Esophagus muscularis mucosa (tissue), 4 donors: ENCODE data around the gene SLPI. TPM values are rescaled to one million over a fixed set of nuclear protein-coding genes. Genes with fewer than 3 reads are reported as not detected.
A peak's percentile ranks its signal among the peaks of the same experiment; 100 is the strongest.

Source experiments
- DNase-seq: peaks from one replicate; pipeline ENCODE4 v3.0.0-alpha.2; 2017; ENCODE audit errors: extremely low spot score
- H3K27ac ChIP-seq, 4 donors: fragments of 200-600 bp; sonication (generic); replicated peaks in 1 of 4; 1 replicate in 3 of 4; 2 replicates in 1 of 4; pipeline ENCODE4 v1.5.1; 2016 to 2019; ENCODE audit warnings: mild to moderate bottlenecking in 1 of 4
- H3K27me3 ChIP-seq, 4 donors: fragments of 200-600 bp; sonication (generic); one replicate each; pipeline versions ENCODE4 v1.5.1 to v1.6.0; 2016 to 2019
- H3K36me3 ChIP-seq, 4 donors: fragments of 200-600 bp; sonication (generic); one replicate each; pipeline ENCODE4 v1.5.1; 2016 to 2019
- H3K4me1 ChIP-seq, 4 donors: fragments of 200-600 bp; sonication (generic); one replicate each; pipeline ENCODE4 v1.5.1; 2016 to 2019
- H3K4me3 ChIP-seq, 4 donors: fragments of 200-600 bp; sonication (generic); 1 replicate in 2 of 4; 2 replicates in 2 of 4; pipeline ENCODE4 v1.5.1; 2016 to 2019; ENCODE audit warnings: mild to moderate bottlenecking in 4 of 4, moderate library complexity in 1 of 4
- H3K9me3 ChIP-seq, 4 donors: fragments of 200-600 bp; sonication (generic); 1 replicate in 3 of 4; 2 replicates in 1 of 4; pipeline ENCODE4 v1.5.1; 2016 to 2019
- CTCF ChIP-seq, 3 experiments: fragments of 200-600 bp in 2 of 3; fragments of 450-650 bp in 1 of 3; sonication (generic) in 2 of 3; IDR thresholded peaks; one replicate each; pipeline ENCODE4 v1.5.1; 2017 to 2019; ENCODE audit warnings: antibody characterized with exemption in 3 of 3, mild to moderate bottlenecking in 2 of 3, moderate library complexity in 1 of 3
- EP300 ChIP-seq: sonication (generic); formaldehyde crosslinking; IDR thresholded peaks from one replicate; pipeline ENCODE4 v1.6.1; 2017; ENCODE audit warnings: antibody characterized with exemption
- POLR2A ChIP-seq: fragments of 450-650 bp; IDR thresholded peaks from one replicate; pipeline ENCODE4 v1.6.1; 2017; ENCODE audit warnings: antibody characterized with exemption, moderate library complexity, mild to moderate bottlenecking, low read depth
- POLR2AphosphoS5 ChIP-seq, 2 donors: sonication (generic); formaldehyde crosslinking; IDR thresholded peaks; one replicate each; pipeline ENCODE4 v1.6.1; 2017; ENCODE audit warnings: antibody characterized with exemption in 2 of 2
- WGBS: methylation state at CpG from one replicate; pipeline ENCODE4 v1.1.5; 2018; 5-methylcytosine and 5-hydroxymethylcytosine counted together
- intact Hi-C: fragments of 100-400 bp; cut with DNase I; formaldehyde crosslinking; loops from one replicate; pipeline ENCODE4 v1.15.1; 2023
- total RNA-seq, 4 donors: library from RNA; depleted of rRNA; stranded (reverse); fragments of >200 nt; gene quantifications; one replicate each; pipeline versions ENCODE4 v1.1.0 to v1.2.1, GENCODE V29; 2016

Gene SLPI
- total RNA-seq, 4 donors from 2014 or later = 27.8 to 109 (median 66.4) TPM

GRCh38 chr20:45229264-45230056 lies 24.9 kb downstream of the SLPI start:
- intact Hi-C loops = no loop called here
- 74% methylated on average over 16 of the region's 18 CpGs for WGBS

GRCh38 chr20:45226287-45226686 lies 28.1 kb downstream of the SLPI start:
- TF ChIP-seq CTCF (IDR thresholded peaks at IDR 0.05) (no peak), POLR2AphosphoS5 (IDR thresholded peaks at IDR 0.05) (no peak), EP300 (no peak), POLR2A (no peak)
- intact Hi-C loops = no loop called here
- Histone ChIP-seq H3K4me3 (no peak overlapping the region), H3K27me3 (peaks cover 0 to 42% (median 0%) of the 10 kb centered on the region in 4 donors), H3K4me1 (no peaks in the 10 kb centered on the region), H3K27ac (no peak overlapping the region), H3K9me3 (no peaks in the 10 kb centered on the region), H3K36me3 (no peaks in the 10 kb centered on the region)
- DNase-seq = no peak
- 83% methylated on average over 1 of the region's 1 CpG for WGBS

More at GRCh38 chr20:45229264-45230056, 24.9 kb downstream of the SLPI start:
- DNase-seq = no peak
- Histone ChIP-seq H3K36me3 (no peaks in the 10 kb centered on the region), H3K4me3 (no peak overlapping the region), H3K27me3 (peaks cover 0 to 28% (median 0%) of the 10 kb centered on the region in 4 donors), H3K9me3 (peaks cover 0 to 8% (median 4%) of the 10 kb centered on the region in 4 donors), H3K4me1 (no peaks in the 10 kb centered on the region), H3K27ac (no peak overlapping the region)
- peak in 1 of 3 experiments; percentile 10 for TF ChIP-seq CTCF (IDR thresholded peaks at IDR 0.05)
- no peak for TF ChIP-seq POLR2A

GRCh38 chr20:45223136-45223535 lies 31.2 kb downstream of the SLPI start:
- peaks cover 0 to 25% (median 0%) of the 10 kb centered on the region in 4 donors for H3K27me3 ChIP-seq
- no peak overlapping the region for H3K4me3 ChIP-seq
- no peak for DNase-seq
- no peaks in the 10 kb centered on the region for H3K4me1 ChIP-seq
- H3K9me3 ChIP-seq = no peaks in the 10 kb centered on the region
- H3K27ac ChIP-seq = no peak overlapping the region
- no peaks in the 10 kb centered on the region for H3K36me3 ChIP-seq
- TF ChIP-seq CTCF (IDR thresholded peaks at IDR 0.05) = no peak
- no peak for TF ChIP-seq POLR2A
- no peak for TF ChIP-seq EP300
- no peak for TF ChIP-seq POLR2AphosphoS5 (IDR thresholded peaks at IDR 0.05)
- intact Hi-C loops = no loop called here

DNA sequence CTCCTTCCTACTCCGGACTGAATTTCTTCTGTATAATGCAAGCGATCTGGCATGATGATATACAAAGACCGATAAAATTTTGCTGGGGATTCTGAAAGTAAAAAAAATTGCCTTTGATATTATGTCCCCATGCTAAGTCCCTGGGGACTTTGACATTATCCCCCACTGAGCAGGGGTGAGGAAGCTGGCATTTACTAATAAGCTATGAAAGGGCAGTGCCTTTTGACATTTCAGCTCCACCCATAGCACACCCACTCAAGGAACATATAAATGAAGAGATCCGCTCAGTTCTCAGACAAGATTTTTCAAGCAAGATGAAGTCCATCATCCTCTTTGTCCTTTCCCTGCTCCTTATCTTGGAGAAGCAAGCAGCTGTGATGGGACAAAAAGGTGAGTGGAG lies 33.3 kb downstream of the SLPI start, which contains the start of gene SEMG2:
Gene SEMG2, plus strand, starts transcription at position 298 of the 400 bp plus-strand sequence. Its CDS starts 17 bp downstream, at position 315.
- no peak within 1 kb of the TSS for H3K4me3 ChIP-seq
- peaks cover 0 to 25% (median 0%) of the 10 kb centered on the region in 4 donors for H3K27me3 ChIP-seq
- DNase-seq = no peak
- no peaks in the 10 kb centered on the region for H3K36me3 ChIP-seq
- no peak for TF ChIP-seq EP300
- TF ChIP-seq CTCF (IDR thresholded peaks at IDR 0.05) = no peak
- TF ChIP-seq POLR2AphosphoS5 (IDR thresholded peaks at IDR 0.05) = no peak
- H3K27ac ChIP-seq = no peak within 1 kb of the TSS
- H3K9me3 ChIP-seq = no peaks in the 10 kb centered on the region
- 90% methylated on average over 4 of the region's 4 CpGs for WGBS
- intact Hi-C loops = no loop called here
- H3K4me1 ChIP-seq = no peaks in the 10 kb centered on the region

DNA sequence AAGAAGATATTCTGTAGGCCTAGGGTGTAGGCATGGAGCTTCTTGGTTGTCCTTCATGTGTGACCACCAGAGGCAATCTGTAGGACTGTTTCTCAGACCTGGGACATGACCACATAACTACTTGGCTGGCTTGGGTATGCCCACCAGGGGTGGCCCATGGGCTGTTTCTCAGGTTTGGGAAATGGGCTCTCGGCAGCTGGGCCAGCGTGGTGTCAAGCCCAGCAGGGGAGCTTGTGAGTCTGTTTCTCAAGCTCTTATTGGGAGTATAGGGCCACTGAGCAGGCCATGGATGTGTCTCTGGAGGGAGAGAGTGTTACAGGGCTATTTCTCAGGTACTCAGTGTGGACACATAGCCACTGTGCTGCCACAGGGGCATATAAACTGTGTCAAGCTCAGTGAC lies 35.7 kb downstream of the SLPI start:
- H3K27ac ChIP-seq = no peak overlapping the region
- no peaks in the 10 kb centered on the region for H3K9me3 ChIP-seq
- WGBS = no CpG with 5 or more reads among the region's 2 CpGs
- intact Hi-C loops = no loop called here
- no peak overlapping the region for H3K4me3 ChIP-seq
- DNase-seq = no peak
- no peak for TF ChIP-seq POLR2AphosphoS5 (IDR thresholded peaks at IDR 0.05)
- no peak for TF ChIP-seq EP300
- TF ChIP-seq CTCF (IDR thresholded peaks at IDR 0.05) = no peak
- TF ChIP-seq POLR2A = no peak
- no peaks in the 10 kb centered on the region for H3K4me1 ChIP-seq
- peaks cover 0 to 18% (median 0%) of the 10 kb centered on the region in 4 donors for H3K27me3 ChIP-seq
- H3K36me3 ChIP-seq = no peaks in the 10 kb centered on the region
